Right cardiac atrium (tissue), 5 donors: ENCODE data around the gene FMNL1. TPM values are rescaled to one million over a fixed set of nuclear protein-coding genes. Genes with fewer than 3 reads are reported as not detected.

ENCODE experiments used
- ATAC-seq, 2 donors: fragments of 200-7000 bp; cut with Tn5 transposase; one replicate each; pipeline versions ENCODE4 v1.8.0 to v1.9.1; 2020; ENCODE audit warnings: moderate library complexity in 2 of 2, mild to moderate bottlenecking in 1 of 2
- DNase-seq, 3 donors: peaks; one replicate each; pipeline ENCODE4 v3.0.0-alpha.2; 2020
- H3K27ac ChIP-seq: one replicate; pipeline ENCODE4 v1.5.1; 2013; ENCODE audit warnings: mild to moderate bottlenecking, low read length, control low read depth, moderate library complexity
- H3K27me3 ChIP-seq: one replicate; pipeline ENCODE4 v1.6.1; 2013; ENCODE audit not compliant: control insufficient read depth, insufficient read depth
- H3K4me1 ChIP-seq: one replicate; pipeline ENCODE4 v1.6.1; 2013; ENCODE audit warnings: low read length; ENCODE audit not compliant: control insufficient read depth, insufficient read depth
- H3K4me3 ChIP-seq: one replicate; pipeline ENCODE4 v1.5.1; 2013; ENCODE audit warnings: low read length, control low read depth
- H3K9me3 ChIP-seq: one replicate; pipeline ENCODE4 v1.6.1; 2013; ENCODE audit warnings: low read length; ENCODE audit not compliant: control insufficient read depth
- WGBS: extraction: QIAGEN DNeasy Blood & Tissue Kit; methylation state at CpG from one replicate; pipeline ENCODE4 v1.1.7; 2013; 5-methylcytosine and 5-hydroxymethylcytosine counted together
- intact Hi-C, 4 donors: fragments of 100-400 bp; cut with DNase I; formaldehyde crosslinking; loops; one replicate each; pipeline versions ENCODE4 v1.11.0 to v1.14.0; 2022 to 2023
- long read RNA-seq, 4 donors: library from polyadenylated mRNA; unstranded; transcript quantifications; one replicate each; pipeline ENCODE4 v2.0.0, GENCODE V29; 2020 to 2021
- polyA plus RNA-seq: library from polyadenylated mRNA; stranded (reverse); fragments of 200-250 nt; gene quantifications from one replicate; pipeline ENCODE4 v1.2.3, GENCODE V29; 2013
- total RNA-seq, 4 donors: library from RNA; stranded (reverse); fragmentation: NEBNext Ultra II Directional; extraction: Animal tissue kit (Norgen Biotek cat#: 25700); gene quantifications; one replicate each; pipeline ENCODE4 v1.2.1, GENCODE V29; 2021
- donor health status: healthy with polysubstance abuse.
- donor health status: DM: no; HTN: yes; CAD: no.
- donor health status: DM: no; HTN: no; CAD: no.
- donor health status: DM: no; HTN: yes; CAD: no; lungs with severe emphysema.
- donor health status: DM: yes; HTN: yes; CAD: no.

FMNL1 gene, protein sequence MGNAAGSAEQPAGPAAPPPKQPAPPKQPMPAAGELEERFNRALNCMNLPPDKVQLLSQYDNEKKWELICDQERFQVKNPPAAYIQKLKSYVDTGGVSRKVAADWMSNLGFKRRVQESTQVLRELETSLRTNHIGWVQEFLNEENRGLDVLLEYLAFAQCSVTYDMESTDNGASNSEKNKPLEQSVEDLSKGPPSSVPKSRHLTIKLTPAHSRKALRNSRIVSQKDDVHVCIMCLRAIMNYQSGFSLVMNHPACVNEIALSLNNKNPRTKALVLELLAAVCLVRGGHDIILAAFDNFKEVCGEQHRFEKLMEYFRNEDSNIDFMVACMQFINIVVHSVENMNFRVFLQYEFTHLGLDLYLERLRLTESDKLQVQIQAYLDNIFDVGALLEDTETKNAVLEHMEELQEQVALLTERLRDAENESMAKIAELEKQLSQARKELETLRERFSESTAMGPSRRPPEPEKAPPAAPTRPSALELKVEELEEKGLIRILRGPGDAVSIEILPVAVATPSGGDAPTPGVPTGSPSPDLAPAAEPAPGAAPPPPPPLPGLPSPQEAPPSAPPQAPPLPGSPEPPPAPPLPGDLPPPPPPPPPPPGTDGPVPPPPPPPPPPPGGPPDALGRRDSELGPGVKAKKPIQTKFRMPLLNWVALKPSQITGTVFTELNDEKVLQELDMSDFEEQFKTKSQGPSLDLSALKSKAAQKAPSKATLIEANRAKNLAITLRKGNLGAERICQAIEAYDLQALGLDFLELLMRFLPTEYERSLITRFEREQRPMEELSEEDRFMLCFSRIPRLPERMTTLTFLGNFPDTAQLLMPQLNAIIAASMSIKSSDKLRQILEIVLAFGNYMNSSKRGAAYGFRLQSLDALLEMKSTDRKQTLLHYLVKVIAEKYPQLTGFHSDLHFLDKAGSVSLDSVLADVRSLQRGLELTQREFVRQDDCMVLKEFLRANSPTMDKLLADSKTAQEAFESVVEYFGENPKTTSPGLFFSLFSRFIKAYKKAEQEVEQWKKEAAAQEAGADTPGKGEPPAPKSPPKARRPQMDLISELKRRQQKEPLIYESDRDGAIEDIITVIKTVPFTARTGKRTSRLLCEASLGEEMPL
- 10 to 100 TPM; 12.3 to 17.0 (median 14.1) TPM for total RNA-seq
- polyA plus RNA-seq: 10.5 TPM
- long read RNA-seq, donor 1, partial matches to known transcripts: 8 of 8 reads
- long read RNA-seq, donor 1, other reads (novel, unspliced or antisense): 0 of 8 reads
- long read RNA-seq, donor 2, partial matches to known transcripts: 1 of 1 reads
- long read RNA-seq, donor 2, other reads (novel, unspliced or antisense): 0 of 1 reads
- long read RNA-seq, donor 3, partial matches to known transcripts: 0 of 3 reads
- long read RNA-seq, donor 3, other reads (novel, unspliced or antisense): 3 of 3 reads
- long read RNA-seq, donor 4, partial matches to known transcripts: 3 of 3 reads
- long read RNA-seq, donor 4, other reads (novel, unspliced or antisense): 0 of 3 reads

DNA sequence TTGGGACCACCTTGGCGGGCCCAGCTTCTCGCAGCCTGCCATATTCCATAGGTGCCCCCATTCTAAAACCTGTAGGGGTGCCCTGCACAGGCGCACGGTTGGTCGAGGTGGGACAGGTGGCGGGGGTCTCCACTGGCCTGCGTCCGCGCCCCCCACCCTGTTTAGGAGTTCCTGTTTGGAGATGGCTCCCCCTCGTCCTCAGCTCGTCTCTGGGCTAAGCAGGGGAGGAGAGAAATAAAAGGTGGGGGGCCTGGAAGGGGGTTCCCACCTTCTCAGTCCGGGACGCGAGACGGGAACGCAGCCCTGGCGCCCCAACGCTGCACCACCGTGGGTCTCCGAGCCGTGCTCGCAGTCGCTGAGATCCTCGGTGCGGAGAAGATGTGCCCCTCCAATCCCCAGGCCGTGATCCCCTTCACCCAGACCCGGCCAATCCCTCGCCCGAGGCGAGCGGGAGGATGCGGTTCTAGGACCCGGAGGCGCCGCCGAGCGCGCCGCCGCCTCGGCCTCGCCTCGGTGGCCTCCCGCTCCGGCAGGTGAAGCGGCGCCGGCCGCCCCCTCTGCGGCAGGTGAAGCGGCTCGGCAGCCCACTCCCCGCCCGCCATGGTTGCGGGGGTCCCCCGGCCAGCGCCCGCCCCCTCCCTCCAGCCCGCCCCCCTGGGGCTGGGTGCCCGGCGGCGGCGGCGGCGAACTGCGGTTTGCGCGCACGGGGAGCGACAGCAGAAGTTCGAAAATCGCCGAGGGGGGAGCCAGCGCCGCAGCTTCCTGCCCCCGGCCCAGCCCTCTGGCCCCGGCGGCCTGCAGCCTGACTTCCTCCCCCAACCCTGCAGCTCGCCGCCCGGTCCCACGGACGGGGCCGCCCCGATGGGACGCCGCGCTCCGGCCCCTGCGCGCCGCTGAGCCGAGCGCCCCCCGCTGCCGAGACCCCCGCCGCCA lies at the start of gene FMNL1:
TSS of gene FMNL1 (plus strand) at position 805 of the 933 bp plus-strand sequence. CDS start 240 bp downstream, outside the sequence.
- WGBS: 5% methylated on average over 95 of the region's 98 CpGs
- H3K9me3 ChIP-seq: no peaks in the 10 kb centered on the region
- H3K27me3 ChIP-seq: no peaks in the 10 kb centered on the region
- intact Hi-C loops: loop anchor here in 2 of 4 donors (2.0 to 10.0 kb wide), 2 partner anchors 53 to 163 kb away; no protein-coding TSS in a partner anchor
- peak in 1 of 2 donors; percentile 15 for ATAC-seq
- peak; percentile 57 to 89 (median 83) for DNase-seq
- H3K27ac ChIP-seq: no peak within 1 kb of the TSS
- peak within 1 kb of the TSS; percentile 94 for H3K4me3 ChIP-seq
- no peaks in the 10 kb centered on the region for H3K4me1 ChIP-seq

- H3K4me3 ChIP-seq: no peak overlapping the region
- WGBS: 58% methylated on average over 5 of the region's 5 CpGs
- H3K9me3 ChIP-seq: no peaks in the 10 kb centered on the region
- no peak for DNase-seq
- peaks cover 14% of the 10 kb centered on the region for H3K4me1 ChIP-seq
- intact Hi-C loops: no loop called here
- ATAC-seq: no peak
- H3K27ac ChIP-seq: peak overlapping the region; percentile 92
- no peaks in the 10 kb centered on the region for H3K27me3 ChIP-seq
Measured at GRCh38 chr17:45172232-45172540, 49.5 kb upstream of the FMNL1 start.

- intact Hi-C loops: no loop called here
- Histone ChIP-seq H3K9me3 (no peaks in the 10 kb centered on the region), H3K27me3 (no peaks in the 10 kb centered on the region), H3K4me1 (peaks cover 14% of the 10 kb centered on the region), H3K4me3 (no peak overlapping the region), H3K27ac (peak overlapping the region; percentile 92)
- DNase-seq: peak; percentile 51 to 82 (median 82)
- peak; percentile 64 to 75 for ATAC-seq
- 40% methylated on average over 10 of the region's 10 CpGs for WGBS
Measured at GRCh38 chr17:45172541-45173286, 49.0 kb upstream of the FMNL1 start.

- no peaks in the 10 kb centered on the region for H3K27me3 ChIP-seq
- no peak for ATAC-seq
- peaks cover 10% of the 10 kb centered on the region for H3K4me1 ChIP-seq
- H3K27ac ChIP-seq: no peak overlapping the region
- no peak overlapping the region for H3K4me3 ChIP-seq
- intact Hi-C loops: no loop called here
- 71% methylated on average over 3 of the region's 3 CpGs for WGBS
- DNase-seq: peak in 1 of 3 donors; percentile 17
- H3K9me3 ChIP-seq: no peaks in the 10 kb centered on the region
Measured at GRCh38 chr17:45175759-45176115, 45.9 kb upstream of the FMNL1 start.

DNA sequence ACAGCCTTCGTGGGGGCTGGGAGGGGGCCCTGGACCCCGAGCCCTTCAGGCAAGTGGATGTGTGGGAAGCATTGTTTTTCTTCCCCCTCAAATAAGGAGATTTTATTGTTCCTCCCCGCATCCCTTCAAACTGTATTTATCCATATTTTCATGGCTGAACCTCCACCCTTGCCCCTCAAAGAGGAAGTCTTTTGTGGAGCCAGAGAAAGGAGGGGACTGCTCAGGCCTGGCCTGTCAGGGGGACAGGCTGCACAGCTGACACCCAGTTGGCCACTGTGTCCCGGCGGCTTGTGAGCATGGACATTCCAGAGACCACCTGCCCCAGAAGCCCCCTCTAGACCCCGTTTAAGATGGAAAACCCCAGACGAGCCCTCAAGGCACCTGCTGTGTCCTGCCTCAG lies 44.1 kb upstream of the FMNL1 start:
- Histone ChIP-seq H3K9me3 (no peaks in the 10 kb centered on the region), H3K4me1 (no peaks in the 10 kb centered on the region), H3K27ac (no peak overlapping the region), H3K27me3 (no peaks in the 10 kb centered on the region), H3K4me3 (no peak overlapping the region)
- 73% methylated on average over 7 of the region's 7 CpGs for WGBS
- no peak for ATAC-seq
- intact Hi-C loops: no loop called here
- peak in 1 of 3 donors; percentile 9 for DNase-seq

DNA sequence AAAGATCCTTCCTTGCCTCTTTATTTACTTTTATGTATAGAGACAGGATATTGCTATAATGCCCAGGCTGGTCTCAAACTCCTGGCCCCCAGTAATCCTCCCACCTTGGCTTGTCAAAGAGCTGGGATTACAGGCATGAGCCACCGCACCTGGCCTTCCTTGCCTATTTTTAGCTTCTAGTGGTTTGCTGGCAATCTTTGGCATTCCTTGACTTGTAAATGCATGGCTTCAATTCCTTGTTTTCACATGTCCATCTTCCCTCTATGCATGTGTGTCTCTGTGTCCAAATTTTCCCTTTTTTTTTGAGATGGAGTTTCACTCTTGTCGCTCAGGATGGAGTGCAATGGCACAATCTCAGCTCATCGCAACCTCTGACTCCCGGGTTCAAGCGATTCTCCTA lies 37.5 kb upstream of the FMNL1 start:
- 91% methylated on average over 5 of the region's 5 CpGs for WGBS
- no peaks in the 10 kb centered on the region for H3K9me3 ChIP-seq
- intact Hi-C loops: no loop called here
- no peaks in the 10 kb centered on the region for H3K4me1 ChIP-seq
- DNase-seq (no peak), ATAC-seq (no peak)
- no peak overlapping the region for H3K27ac ChIP-seq
- H3K27me3 ChIP-seq: no peaks in the 10 kb centered on the region
- H3K4me3 ChIP-seq: no peak overlapping the region

DNA sequence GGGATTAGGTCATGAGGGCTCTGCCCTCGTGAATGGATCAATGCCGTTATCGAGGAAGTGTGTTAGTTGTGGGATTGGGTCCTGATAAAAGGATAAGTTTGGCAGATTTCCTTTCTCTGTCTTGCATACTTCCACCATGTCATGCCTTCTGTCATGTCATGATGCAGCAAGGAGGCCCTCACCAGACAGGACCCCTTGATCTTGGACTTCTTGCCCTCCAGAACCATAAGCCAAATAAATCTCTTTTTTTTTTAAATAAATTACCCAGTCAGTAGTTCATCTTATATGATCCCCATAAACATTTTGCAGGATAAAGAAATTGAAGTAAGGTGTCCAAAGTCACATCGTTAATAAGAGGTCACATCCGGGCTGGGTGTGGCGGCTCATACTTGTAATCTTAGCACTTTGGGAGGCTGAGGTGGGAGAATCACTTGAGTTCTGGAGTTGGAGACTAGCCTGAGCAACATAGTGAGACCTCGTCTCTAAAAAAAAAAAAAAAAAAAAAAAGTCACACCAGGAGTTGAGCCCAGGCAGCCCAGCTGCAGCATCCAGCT lies 34.8 kb upstream of the FMNL1 start:
- WGBS: 66% methylated on average over 7 of the region's 7 CpGs
- DNase-seq: no peak
- H3K4me3 ChIP-seq: no peak overlapping the region
- H3K27me3 ChIP-seq: no peaks in the 10 kb centered on the region
- H3K9me3 ChIP-seq: no peaks in the 10 kb centered on the region
- ATAC-seq: no peak
- no peaks in the 10 kb centered on the region for H3K4me1 ChIP-seq
- no peak overlapping the region for H3K27ac ChIP-seq
- intact Hi-C loops: no loop called here

DNA sequence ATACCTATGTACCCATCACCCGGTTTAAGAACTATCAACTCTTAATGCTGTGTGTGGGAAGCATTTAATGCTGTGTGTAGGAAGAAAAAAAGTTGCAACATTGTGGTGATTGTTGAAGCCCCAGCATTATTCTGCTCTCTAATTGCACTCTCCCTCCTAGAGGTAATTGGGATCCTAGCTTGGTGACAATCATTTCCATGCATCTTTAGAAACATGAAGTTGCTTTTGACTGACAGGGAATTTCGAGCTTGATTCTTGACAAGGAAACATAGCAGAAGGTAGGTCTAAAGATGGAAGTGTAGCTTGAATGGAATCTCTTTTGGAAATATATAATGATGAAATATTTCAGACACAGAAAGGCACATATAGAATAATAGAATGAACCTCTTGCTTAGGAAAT lies 32.7 kb upstream of the FMNL1 start:
- H3K27me3 ChIP-seq: no peaks in the 10 kb centered on the region
- intact Hi-C loops: no loop called here
- H3K9me3 ChIP-seq: no peaks in the 10 kb centered on the region
- 78% methylated on average over 2 of the region's 2 CpGs for WGBS
- H3K4me1 ChIP-seq: no peaks in the 10 kb centered on the region
- H3K27ac ChIP-seq: no peak overlapping the region
- ATAC-seq (no peak), DNase-seq (no peak)
- no peak overlapping the region for H3K4me3 ChIP-seq

GRCh38 chr17:45190503-45191255 lies 31.0 kb upstream of the FMNL1 start:
- no peak for DNase-seq
- intact Hi-C loops: no loop called here
- 69% methylated on average over 11 of the region's 11 CpGs for WGBS
- Histone ChIP-seq H3K27ac (no peak overlapping the region), H3K9me3 (no peaks in the 10 kb centered on the region), H3K4me3 (no peak overlapping the region), H3K27me3 (no peaks in the 10 kb centered on the region), H3K4me1 (no peaks in the 10 kb centered on the region)
- no peak for ATAC-seq
